ENCODE data around the gene SCYGR5. TPM values are rescaled to one million over a fixed set of nuclear protein-coding genes. Genes with fewer than 3 reads are reported as not detected.

SCYGR5 gene
- total and polyA plus RNA-seq, 2 of the 8 experiments (the other 6 are each of a cell fraction or from before 2014, with no cell fraction given) = not detected

GRCh38 chr2:227617316-227618230 lies 49.0 kb upstream of the SCYGR5 start, which contains the start of gene SCYGR4 (continued):
- TF ChIP-seq CTCF (IDR thresholded peaks at IDR 0.05; ENCODE audit: control extremely low read depth in 1 of 3, insufficient read depth in 1 of 3, low read depth in 1 of 3, low read length in 3 of 3) = no peak
